ENCODE results near the gene TRAF2. TPM values are rescaled to one million over a fixed set of nuclear protein-coding genes. Genes with fewer than 3 reads are reported as not detected.

Gene TRAF2
- total RNA-seq, 1 donor from 2014 or later = 5.3 TPM

DNA sequence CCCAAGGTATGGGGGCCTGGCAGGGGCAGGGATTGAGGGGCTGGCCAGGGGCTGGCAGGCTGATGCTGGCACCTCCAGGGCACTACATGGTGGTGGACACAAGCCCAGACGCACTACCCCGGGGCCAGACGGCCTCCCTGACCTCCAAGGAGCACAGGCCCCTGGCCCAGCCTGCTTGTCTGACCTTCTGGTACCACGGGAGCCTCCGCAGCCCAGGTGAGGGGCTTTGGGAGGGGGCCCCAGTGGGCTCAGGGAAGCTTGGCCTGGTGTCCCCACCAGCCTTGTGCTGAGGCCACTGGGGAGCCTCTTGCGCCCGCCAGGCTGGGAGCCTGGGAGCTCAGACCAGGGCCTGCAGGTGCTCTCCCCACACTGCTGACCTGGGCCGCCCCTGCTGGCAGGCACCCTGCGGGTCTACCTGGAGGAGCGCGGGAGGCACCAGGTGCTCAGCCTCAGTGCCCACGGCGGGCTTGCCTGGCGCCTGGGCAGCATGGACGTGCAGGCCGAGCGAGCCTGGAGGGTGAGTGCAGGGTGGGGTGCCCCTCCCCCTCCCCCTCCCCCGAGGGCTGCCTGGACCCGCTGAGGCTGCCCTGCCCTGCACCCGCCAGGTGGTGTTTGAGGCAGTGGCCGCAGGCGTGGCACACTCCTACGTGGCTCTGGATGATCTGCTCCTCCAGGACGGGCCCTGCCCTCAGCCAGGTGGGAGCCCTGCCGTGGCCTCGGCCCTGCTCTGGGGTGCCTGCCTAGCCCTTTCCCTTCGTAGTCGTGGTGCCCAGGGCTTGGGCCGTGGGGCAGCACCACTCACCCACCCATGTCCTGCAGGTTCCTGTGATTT lies 28.5 kb upstream of the TRAF2 start:
- no peak for FAIRE-seq
- no peak overlapping the region for H3K4me3 ChIP-seq (ENCODE audit: low read depth, low read length)
- no peaks in the 10 kb centered on the region for H3K27me3 ChIP-seq (ENCODE audit: control insufficient read depth, insufficient read depth, low read length)
- DNase-seq (ENCODE audit: low read depth) = no peak
- peaks cover 10% of the 10 kb centered on the region for H3K36me3 ChIP-seq (ENCODE audit: control insufficient read depth, insufficient read depth, low read length)
- TF ChIP-seq, protein P1, sequence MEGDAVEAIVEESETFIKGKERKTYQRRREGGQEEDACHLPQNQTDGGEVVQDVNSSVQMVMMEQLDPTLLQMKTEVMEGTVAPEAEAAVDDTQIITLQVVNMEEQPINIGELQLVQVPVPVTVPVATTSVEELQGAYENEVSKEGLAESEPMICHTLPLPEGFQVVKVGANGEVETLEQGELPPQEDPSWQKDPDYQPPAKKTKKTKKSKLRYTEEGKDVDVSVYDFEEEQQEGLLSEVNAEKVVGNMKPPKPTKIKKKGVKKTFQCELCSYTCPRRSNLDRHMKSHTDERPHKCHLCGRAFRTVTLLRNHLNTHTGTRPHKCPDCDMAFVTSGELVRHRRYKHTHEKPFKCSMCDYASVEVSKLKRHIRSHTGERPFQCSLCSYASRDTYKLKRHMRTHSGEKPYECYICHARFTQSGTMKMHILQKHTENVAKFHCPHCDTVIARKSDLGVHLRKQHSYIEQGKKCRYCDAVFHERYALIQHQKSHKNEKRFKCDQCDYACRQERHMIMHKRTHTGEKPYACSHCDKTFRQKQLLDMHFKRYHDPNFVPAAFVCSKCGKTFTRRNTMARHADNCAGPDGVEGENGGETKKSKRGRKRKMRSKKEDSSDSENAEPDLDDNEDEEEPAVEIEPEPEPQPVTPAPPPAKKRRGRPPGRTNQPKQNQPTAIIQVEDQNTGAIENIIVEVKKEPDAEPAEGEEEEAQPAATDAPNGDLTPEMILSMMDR (IDR thresholded peaks at IDR 0.05; ENCODE audit: insufficient read depth, low read length, severe bottlenecking) = no peak

DNA sequence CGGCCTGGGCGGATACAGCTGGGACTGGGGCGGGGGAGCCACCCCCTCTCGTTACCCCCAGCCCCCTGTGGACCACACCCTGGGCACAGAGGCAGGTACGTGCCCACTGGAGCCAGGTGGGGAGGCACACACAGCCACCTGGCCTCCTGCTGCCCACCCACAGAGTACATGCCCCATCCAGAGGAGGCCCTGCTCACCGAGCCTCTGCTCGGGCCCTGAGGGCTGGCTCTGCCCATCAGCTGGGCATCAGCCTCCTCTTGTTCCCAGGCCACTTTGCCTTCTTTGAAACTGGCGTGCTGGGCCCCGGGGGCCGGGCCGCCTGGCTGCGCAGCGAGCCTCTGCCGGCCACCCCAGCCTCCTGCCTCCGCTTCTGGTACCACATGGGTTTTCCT lies 27.9 kb upstream of the TRAF2 start:
- no peak for FAIRE-seq
- DNase-seq (ENCODE audit: low read depth) = no peak
- Histone ChIP-seq H3K36me3 (ENCODE audit: control insufficient read depth, insufficient read depth, low read length) (peaks cover 10% of the 10 kb centered on the region), H3K4me3 (ENCODE audit: low read depth, low read length) (no peak overlapping the region), H3K27me3 (ENCODE audit: control insufficient read depth, insufficient read depth, low read length) (no peaks in the 10 kb centered on the region)
- TF ChIP-seq, protein P1 (IDR thresholded peaks at IDR 0.05; ENCODE audit: insufficient read depth, low read length, severe bottlenecking) = no peak

DNA sequence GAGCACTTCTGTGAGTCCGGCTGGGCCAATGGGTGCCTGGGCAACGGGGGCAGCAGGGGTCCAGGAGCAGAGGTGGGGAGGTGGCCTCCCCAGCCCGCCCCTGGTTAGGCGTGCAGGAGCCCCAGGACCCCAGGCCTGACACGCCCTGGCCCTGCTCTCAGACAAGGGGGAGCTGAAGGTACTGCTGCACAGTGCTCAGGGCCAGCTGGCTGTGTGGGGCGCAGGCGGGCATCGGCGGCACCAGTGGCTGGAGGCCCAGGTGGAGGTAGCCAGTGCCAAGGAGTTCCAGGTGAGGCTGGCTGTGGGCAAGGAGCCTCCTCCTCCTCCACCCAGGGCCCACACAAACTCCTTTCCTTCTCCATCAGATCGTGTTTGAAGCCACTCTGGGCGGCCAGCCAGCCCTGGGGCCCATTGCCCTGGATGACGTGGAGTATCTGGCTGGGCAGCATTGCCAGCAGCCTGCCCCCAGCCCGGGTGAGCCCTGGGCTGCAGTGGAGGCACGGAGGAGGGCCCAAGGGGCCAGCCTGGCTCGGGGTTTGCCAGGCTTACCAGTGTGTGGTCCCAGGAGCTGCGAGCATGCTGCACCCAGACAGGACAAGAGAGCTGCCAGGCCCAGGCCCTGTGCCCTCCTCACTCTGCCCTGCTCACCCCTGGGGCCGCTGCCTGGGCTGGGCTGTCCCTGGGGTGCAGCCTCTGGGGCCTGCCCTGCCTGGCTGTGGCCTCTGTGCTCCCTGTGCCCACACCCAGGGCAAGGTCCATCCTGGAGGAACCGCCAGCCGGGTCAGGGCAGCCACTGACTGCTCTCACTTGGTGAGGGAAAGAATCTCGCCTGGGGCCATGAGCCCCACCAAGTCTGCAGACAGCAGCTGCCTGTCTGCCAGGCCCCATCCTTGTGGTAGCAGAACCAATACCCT lies 27.2 kb upstream of the TRAF2 start:
- no peak overlapping the region for H3K4me3 ChIP-seq (ENCODE audit: low read depth, low read length)
- DNase-seq (ENCODE audit: low read depth) (no peak), FAIRE-seq (no peak)
- no peaks in the 10 kb centered on the region for H3K27me3 ChIP-seq (ENCODE audit: control insufficient read depth, insufficient read depth, low read length)
- peaks cover 13% of the 10 kb centered on the region for H3K36me3 ChIP-seq (ENCODE audit: control insufficient read depth, insufficient read depth, low read length)
- TF ChIP-seq, protein P1 (IDR thresholded peaks at IDR 0.05; ENCODE audit: insufficient read depth, low read length, severe bottlenecking) = no peak

DNA sequence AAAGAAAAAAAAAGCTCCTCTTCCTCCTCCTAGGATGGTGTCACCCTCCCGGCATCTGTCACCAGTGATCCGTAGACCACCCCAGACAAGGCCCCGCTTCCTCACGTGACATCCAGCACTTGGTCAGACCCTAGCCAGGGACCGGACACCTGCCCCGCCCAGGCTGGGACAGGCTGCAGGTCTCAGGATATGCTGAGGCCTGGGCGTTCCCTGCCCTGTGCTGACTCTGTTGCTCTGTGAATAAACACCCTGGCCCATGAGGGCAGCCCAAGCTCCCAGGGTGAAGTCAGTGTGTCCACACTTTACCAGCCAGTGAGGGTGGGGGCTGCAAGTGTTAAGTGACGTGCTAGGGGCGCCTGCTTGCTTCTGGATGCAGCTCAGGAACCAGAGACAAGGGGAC lies 25.8 kb upstream of the TRAF2 start:
- Histone ChIP-seq H3K36me3 (ENCODE audit: control insufficient read depth, insufficient read depth, low read length) (peaks cover 14% of the 10 kb centered on the region), H3K4me3 (ENCODE audit: low read depth, low read length) (no peak overlapping the region), H3K27me3 (ENCODE audit: control insufficient read depth, insufficient read depth, low read length) (no peaks in the 10 kb centered on the region)
- FAIRE-seq = no peak
- no peak for DNase-seq (ENCODE audit: low read depth)
- TF ChIP-seq, protein P1 (IDR thresholded peaks at IDR 0.05; ENCODE audit: insufficient read depth, low read length, severe bottlenecking) = no peak

DNA sequence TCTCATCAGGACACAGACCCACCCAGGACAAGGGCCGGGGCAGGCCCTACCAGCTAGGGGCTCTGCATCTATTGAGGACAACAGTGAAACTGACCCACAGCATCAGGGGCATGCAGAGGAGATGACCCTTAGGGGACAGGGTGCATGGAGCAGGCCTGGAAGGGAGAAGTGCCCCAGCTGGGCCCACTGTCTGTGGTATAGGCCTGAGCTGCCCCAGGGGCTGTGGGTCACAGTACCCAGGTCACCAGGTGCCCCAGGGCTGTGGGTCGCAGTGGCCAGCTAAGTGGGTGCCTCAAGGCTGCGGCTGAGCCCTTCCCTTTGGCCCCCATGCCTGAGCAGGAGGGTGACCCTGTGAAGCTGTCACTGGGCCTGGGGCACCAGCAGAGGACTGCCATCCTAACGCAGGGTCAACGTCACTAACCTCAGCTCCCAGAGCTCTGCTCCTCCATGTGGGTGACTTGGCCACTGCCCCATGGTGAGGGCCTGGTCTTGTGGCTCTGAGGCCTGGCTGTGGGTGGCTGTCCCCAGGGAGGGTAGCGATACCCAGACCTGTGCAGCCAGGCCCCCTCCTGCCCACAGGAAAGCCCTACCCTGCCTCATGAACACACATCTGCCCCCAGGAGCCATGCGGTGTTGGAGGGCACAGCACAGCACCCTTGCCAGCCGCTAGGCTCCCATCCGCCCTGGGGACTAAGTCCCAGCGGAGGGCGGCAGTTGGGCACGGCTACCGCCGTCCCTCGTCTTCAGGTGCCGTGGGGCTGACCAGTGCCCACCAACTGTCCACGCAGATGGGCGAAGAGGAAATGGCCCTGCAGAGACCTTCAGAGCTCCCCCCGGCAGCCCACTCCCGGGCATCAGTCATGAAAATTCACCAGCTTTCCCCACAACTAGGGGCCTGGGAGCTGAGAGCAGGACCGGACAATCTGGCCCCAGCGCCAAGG lies 25.1 kb upstream of the TRAF2 start:
- DNase-seq (ENCODE audit: low read depth) (no peak), FAIRE-seq (no peak)
- TF ChIP-seq, protein P1 (IDR thresholded peaks at IDR 0.05; ENCODE audit: insufficient read depth, low read length, severe bottlenecking) = no peak
- Histone ChIP-seq H3K27me3 (ENCODE audit: control insufficient read depth, insufficient read depth, low read length) (no peaks in the 10 kb centered on the region), H3K36me3 (ENCODE audit: control insufficient read depth, insufficient read depth, low read length) (peaks cover 14% of the 10 kb centered on the region), H3K4me3 (ENCODE audit: low read depth, low read length) (no peak overlapping the region)
